SU-DHL-6 (cell line): ENCODE data around the gene CFAP161.

Source experiments
- EZH2phosphoT487 ChIP-seq: fragments of 200-600 bp; sonication (generic), shearing (Covaris generic); conservative IDR thresholded peaks from 2 replicates; pipeline ENCODE4 v1.6.1; 2018; ENCODE audit warnings: mild to moderate bottlenecking, antibody characterized with exemption, low read length, moderate library complexity, mixed read lengths
- TF ChIP-seq, protein P1 (sequence below): fragments of 200-600 bp; sonication (generic); IDR thresholded peaks from one replicate; pipeline ENCODE4 v1.5.1; 2017; ENCODE audit warnings: antibody characterized with exemption, mild to moderate bottlenecking, low read length, moderate library complexity; ENCODE audit not compliant: insufficient read depth, poor library complexity, severe bottlenecking

DNA sequence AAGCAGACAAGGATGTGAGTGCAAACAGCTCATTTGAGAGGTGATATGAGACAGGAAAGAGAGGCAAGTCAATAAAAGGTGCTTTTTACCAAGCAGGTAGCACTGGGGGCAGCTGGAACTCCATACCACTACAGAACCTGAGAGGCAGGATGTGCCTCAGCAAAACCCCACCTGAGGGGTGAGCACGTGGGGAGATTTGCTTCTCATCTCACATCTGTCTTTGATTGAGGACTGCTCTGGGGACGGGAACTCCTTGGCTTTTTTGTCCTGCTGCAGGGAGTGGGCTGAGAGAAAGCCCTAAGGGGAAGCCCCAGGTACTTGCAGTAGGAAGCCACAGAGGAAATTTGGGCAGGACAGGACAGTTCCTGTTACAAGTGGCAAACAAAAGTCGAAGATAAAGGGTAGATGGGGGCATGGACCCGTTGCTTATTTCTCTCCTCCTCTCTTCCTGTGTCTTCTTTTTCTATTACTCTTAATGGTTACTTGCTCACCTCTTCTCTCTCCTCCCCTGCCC is 27.1 kb downstream of the CFAP161 start:
- TF ChIP-seq, protein P1, sequence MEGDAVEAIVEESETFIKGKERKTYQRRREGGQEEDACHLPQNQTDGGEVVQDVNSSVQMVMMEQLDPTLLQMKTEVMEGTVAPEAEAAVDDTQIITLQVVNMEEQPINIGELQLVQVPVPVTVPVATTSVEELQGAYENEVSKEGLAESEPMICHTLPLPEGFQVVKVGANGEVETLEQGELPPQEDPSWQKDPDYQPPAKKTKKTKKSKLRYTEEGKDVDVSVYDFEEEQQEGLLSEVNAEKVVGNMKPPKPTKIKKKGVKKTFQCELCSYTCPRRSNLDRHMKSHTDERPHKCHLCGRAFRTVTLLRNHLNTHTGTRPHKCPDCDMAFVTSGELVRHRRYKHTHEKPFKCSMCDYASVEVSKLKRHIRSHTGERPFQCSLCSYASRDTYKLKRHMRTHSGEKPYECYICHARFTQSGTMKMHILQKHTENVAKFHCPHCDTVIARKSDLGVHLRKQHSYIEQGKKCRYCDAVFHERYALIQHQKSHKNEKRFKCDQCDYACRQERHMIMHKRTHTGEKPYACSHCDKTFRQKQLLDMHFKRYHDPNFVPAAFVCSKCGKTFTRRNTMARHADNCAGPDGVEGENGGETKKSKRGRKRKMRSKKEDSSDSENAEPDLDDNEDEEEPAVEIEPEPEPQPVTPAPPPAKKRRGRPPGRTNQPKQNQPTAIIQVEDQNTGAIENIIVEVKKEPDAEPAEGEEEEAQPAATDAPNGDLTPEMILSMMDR, result no peak
- TF ChIP-seq EZH2phosphoT487, result no peak
